HEK293 (cell line): ENCODE results near the gene ARHGAP10.

ENCODE experiments used
- GLIS1 ChIP-seq: fragments of 450-650 bp; formaldehyde crosslinking; IDR thresholded peaks from 2 replicates; pipeline ENCODE4 v1.5.1; 2016; ENCODE audit warnings: missing biosample characterization, missing genetic modification characterization
- GLIS2 ChIP-seq: fragments of 450-650 bp; formaldehyde crosslinking; IDR thresholded peaks from 2 replicates; pipeline ENCODE4 v1.5.1; 2016; ENCODE audit warnings: missing biosample characterization, missing genetic modification characterization
- IKZF3 ChIP-seq: fragments of 450-650 bp; IDR thresholded peaks from 2 replicates; pipeline ENCODE4 v1.5.0; 2018; ENCODE audit warnings: missing biosample characterization, mild to moderate bottlenecking, missing genetic modification characterization, moderate library complexity
- INSM2 ChIP-seq: fragments of 450-650 bp; formaldehyde crosslinking; IDR thresholded peaks from 2 replicates; pipeline ENCODE4 v1.5.1; 2016; ENCODE audit warnings: missing biosample characterization, missing genetic modification characterization
- KLF16 ChIP-seq: fragments of 450-650 bp; formaldehyde crosslinking; IDR thresholded peaks from 2 replicates; pipeline ENCODE4 v1.5.1; 2017; ENCODE audit warnings: missing biosample characterization, missing genetic modification characterization
- KLF8 ChIP-seq: fragments of 450-650 bp; formaldehyde crosslinking; IDR thresholded peaks from 2 replicates; pipeline ENCODE4 v1.5.1; 2016; ENCODE audit warnings: missing biosample characterization, missing genetic modification characterization
- PRDM4 ChIP-seq: fragments of 450-650 bp; formaldehyde crosslinking; IDR thresholded peaks from 2 replicates; pipeline ENCODE4 v1.5.1; 2017; ENCODE audit warnings: missing biosample characterization, missing genetic modification characterization
- SP2 ChIP-seq: fragments of 450-650 bp; formaldehyde crosslinking; IDR thresholded peaks from 2 replicates; pipeline ENCODE4 v1.5.1; 2016; ENCODE audit warnings: missing biosample characterization, missing genetic modification characterization
- WT1 ChIP-seq: fragments of 450-650 bp; formaldehyde crosslinking; IDR thresholded peaks from 2 replicates; pipeline ENCODE4 v1.5.1; 2016; ENCODE audit warnings: missing biosample characterization, missing genetic modification characterization
- ZBTB21 ChIP-seq: fragments of 450-650 bp; formaldehyde crosslinking; IDR thresholded peaks from 2 replicates; pipeline ENCODE4 v1.5.1; 2017; ENCODE audit warnings: missing biosample characterization, missing genetic modification characterization
- ZFP69B ChIP-seq: fragments of 450-650 bp; formaldehyde crosslinking; IDR thresholded peaks from 2 replicates; pipeline ENCODE4 v1.5.1; 2016; ENCODE audit warnings: missing biosample characterization, missing genetic modification characterization
- ZIC2 ChIP-seq: fragments of 450-650 bp; formaldehyde crosslinking; IDR thresholded peaks from 2 replicates; pipeline ENCODE4 v1.5.1; 2016; ENCODE audit warnings: missing biosample characterization, missing genetic modification characterization
- ZNF2 ChIP-seq: fragments of 450-650 bp; formaldehyde crosslinking; IDR thresholded peaks from 2 replicates; pipeline ENCODE4 v1.5.1; 2016; ENCODE audit warnings: missing biosample characterization, missing genetic modification characterization
- ZNF24 ChIP-seq: fragments of 450-650 bp; formaldehyde crosslinking; IDR thresholded peaks from 2 replicates; pipeline ENCODE4 v1.5.1; 2016; ENCODE audit warnings: missing biosample characterization, missing genetic modification characterization
- ZNF404 ChIP-seq: fragments of 450-650 bp; formaldehyde crosslinking; IDR thresholded peaks from 2 replicates; pipeline ENCODE4 v1.5.1; 2017; ENCODE audit warnings: missing biosample characterization, missing genetic modification characterization
- ZNF423 ChIP-seq: fragments of 450-650 bp; formaldehyde crosslinking; IDR thresholded peaks from 2 replicates; pipeline ENCODE4 v1.5.1; 2016; ENCODE audit warnings: missing biosample characterization, missing genetic modification characterization
- ZNF501 ChIP-seq: fragments of 450-650 bp; formaldehyde crosslinking; IDR thresholded peaks from 2 replicates; pipeline ENCODE4 v1.5.1; 2016; ENCODE audit warnings: missing biosample characterization, missing genetic modification characterization
- ZNF510 ChIP-seq: fragments of 450-650 bp; formaldehyde crosslinking; IDR thresholded peaks from 2 replicates; pipeline ENCODE4 v1.5.1; 2018; ENCODE audit warnings: mild to moderate bottlenecking, missing genetic modification characterization, missing biosample characterization; ENCODE audit not compliant: insufficient replicate concordance
- ZNF518A ChIP-seq: fragments of 450-650 bp; formaldehyde crosslinking; conservative IDR thresholded peaks from 2 replicates; pipeline ENCODE4 v1.5.1; 2016; ENCODE audit warnings: low read depth, missing biosample characterization, missing genetic modification characterization
- ZNF521 ChIP-seq: fragments of 450-650 bp; formaldehyde crosslinking; IDR thresholded peaks from 2 replicates; pipeline ENCODE4 v1.5.1; 2017; ENCODE audit warnings: missing biosample characterization, mild to moderate bottlenecking, missing genetic modification characterization
- ZNF777 ChIP-seq: fragments of 450-650 bp; formaldehyde crosslinking; IDR thresholded peaks from 2 replicates; pipeline ENCODE4 v1.5.1; 2017; ENCODE audit warnings: missing biosample characterization, missing genetic modification characterization, borderline replicate concordance
- ZNF791 ChIP-seq: fragments of 450-650 bp; formaldehyde crosslinking; IDR thresholded peaks from 2 replicates; pipeline ENCODE4 v1.5.1; 2016; ENCODE audit warnings: missing biosample characterization, missing genetic modification characterization
- TF ChIP-seq, protein P1 (sequence below): fragments of 450-650 bp; formaldehyde crosslinking; IDR thresholded peaks from 2 replicates; pipeline ENCODE4 v1.5.1; 2017; ENCODE audit warnings: missing biosample characterization, missing genetic modification characterization
- TF ChIP-seq, protein P2 (sequence below): fragments of 450-650 bp; formaldehyde crosslinking; IDR thresholded peaks from 2 replicates; pipeline ENCODE4 v1.5.1; 2016; ENCODE audit warnings: missing biosample characterization, missing genetic modification characterization
- TF ChIP-seq, protein P3 (sequence below): fragments of 450-650 bp; formaldehyde crosslinking; IDR thresholded peaks from 2 replicates; pipeline ENCODE4 v1.5.1; 2016; ENCODE audit warnings: missing biosample characterization, missing genetic modification characterization, low read depth

Gene ARHGAP10

GRCh38 chr4:147731580-147732517 is at the start of gene ARHGAP10 (continued):
- TF ChIP-seq WT1 (peak; percentile 75), INSM2 (no peak), KLF8 (tag by site-specific recombination) (peak; percentile 84), GLIS1 (tag by site-specific recombination) (peak; percentile 80), PRDM4 (tag by site-specific recombination) (no peak; the same call in 1 of the 2 replicates), ZNF501 (tag by site-specific recombination) (peak; percentile 74; the same call in 1 of the 2 replicates), ZNF510 (tag by site-specific recombination) (no peak), ZNF423 (peak; percentile 92), ZIC2 (tag by site-specific recombination) (peak; percentile 97), GLIS2 (tag by site-specific recombination) (peak; percentile 88), ZNF791 (tag by site-specific recombination) (no peak), ZNF521 (tag by site-specific recombination) (no peak), ZFP69B (tag by site-specific recombination) (no peak), ZNF777 (no peak), ZNF24 (tag by site-specific recombination) (peak; percentile 53; the same call in 1 of the 2 replicates), ZNF2 (tag by site-specific recombination) (0 out of 2 replicates have a peak, but pooled peaks have one; percentile 33), SP2 (peak; percentile 81), ZNF518A (tag by site-specific recombination) (no peak), ZNF404 (tag by site-specific recombination) (no peak), KLF16 (tag by site-specific recombination) (peak; percentile 75; the same call in 1 of the 2 replicates), ZBTB21 (no peak), IKZF3 (peak; percentile 95)
- TF ChIP-seq, protein P1, sequence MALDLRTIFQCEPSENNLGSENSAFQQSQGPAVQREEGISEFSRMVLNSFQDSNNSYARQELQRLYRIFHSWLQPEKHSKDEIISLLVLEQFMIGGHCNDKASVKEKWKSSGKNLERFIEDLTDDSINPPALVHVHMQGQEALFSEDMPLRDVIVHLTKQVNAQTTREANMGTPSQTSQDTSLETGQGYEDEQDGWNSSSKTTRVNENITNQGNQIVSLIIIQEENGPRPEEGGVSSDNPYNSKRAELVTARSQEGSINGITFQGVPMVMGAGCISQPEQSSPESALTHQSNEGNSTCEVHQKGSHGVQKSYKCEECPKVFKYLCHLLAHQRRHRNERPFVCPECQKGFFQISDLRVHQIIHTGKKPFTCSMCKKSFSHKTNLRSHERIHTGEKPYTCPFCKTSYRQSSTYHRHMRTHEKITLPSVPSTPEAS (tag by site-specific recombination) = no peak
- TF ChIP-seq, protein P2, sequence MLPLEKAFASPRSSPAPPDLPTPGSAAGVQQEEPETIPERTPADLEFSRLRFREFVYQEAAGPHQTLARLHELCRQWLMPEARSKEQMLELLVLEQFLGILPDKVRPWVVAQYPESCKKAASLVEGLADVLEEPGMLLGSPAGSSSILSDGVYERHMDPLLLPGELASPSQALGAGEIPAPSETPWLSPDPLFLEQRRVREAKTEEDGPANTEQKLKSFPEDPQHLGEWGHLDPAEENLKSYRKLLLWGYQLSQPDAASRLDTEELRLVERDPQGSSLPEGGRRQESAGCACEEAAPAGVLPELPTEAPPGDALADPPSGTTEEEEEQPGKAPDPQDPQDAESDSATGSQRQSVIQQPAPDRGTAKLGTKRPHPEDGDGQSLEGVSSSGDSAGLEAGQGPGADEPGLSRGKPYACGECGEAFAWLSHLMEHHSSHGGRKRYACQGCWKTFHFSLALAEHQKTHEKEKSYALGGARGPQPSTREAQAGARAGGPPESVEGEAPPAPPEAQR (tag by site-specific recombination) = no peak
- TF ChIP-seq, protein P3, sequence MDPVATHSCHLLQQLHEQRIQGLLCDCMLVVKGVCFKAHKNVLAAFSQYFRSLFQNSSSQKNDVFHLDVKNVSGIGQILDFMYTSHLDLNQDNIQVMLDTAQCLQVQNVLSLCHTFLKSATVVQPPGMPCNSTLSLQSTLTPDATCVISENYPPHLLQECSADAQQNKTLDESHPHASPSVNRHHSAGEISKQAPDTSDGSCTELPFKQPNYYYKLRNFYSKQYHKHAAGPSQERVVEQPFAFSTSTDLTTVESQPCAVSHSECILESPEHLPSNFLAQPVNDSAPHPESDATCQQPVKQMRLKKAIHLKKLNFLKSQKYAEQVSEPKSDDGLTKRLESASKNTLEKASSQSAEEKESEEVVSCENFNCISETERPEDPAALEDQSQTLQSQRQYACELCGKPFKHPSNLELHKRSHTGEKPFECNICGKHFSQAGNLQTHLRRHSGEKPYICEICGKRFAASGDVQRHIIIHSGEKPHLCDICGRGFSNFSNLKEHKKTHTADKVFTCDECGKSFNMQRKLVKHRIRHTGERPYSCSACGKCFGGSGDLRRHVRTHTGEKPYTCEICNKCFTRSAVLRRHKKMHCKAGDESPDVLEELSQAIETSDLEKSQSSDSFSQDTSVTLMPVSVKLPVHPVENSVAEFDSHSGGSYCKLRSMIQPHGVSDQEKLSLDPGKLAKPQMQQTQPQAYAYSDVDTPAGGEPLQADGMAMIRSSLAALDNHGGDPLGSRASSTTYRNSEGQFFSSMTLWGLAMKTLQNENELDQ (tag by site-specific recombination) = no peak
